CMK (cell line): ENCODE results near the gene EDEM2.
"Not testable (repeated sequence)": the region's sequence is repeated elsewhere in the genome, so short reads cannot be mapped to it uniquely, and the experiment has no call there.

ENCODE experiments used
- DNase-seq: peaks from one replicate; pipeline ENCODE4 v3.0.0-alpha.2; 2010; ENCODE audit warnings: low read depth

The EDEM2 gene

DNA sequence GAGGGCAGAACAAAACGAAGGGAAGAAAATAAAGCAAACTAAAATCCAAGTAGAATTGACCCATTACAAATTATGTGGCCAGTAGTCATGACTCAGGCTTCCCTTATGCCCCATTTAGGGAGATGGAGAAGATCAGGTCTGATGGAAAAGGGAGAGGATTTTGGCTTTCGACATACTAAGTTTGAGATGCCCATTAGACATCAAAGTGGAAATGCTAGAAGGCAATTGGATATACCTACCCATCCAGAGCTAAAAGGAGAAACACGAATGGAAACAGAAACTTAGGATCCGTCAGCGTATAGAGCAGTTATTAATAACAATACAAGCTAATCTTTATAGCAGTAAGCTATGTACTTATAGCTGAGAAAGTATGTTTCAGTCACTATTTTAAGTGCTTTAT, 59.3 kb downstream of the EDEM2 start:
- no peak for DNase-seq

DNA sequence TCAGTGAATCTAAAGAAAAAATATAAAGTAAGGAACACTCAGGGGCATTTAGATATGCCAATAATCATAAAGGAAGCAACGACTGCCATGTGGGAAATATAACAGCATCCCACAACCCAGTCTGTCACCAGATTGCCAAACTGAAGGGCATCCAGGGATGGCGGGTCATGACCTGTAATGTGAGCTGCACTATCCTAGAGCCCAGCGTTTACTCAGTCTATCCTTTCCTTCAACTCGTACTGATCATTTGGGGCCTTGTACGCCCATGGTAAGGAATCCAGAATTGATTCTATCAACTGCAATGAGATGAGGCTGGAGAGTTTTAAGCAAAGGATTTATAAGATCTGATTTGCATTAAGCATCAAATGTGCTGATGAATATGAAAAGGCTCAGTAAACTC, 59.8 kb downstream of the EDEM2 start:
- DNase-seq, result no peak

- DNase-seq, result no peak
Measured at GRCh38 chr20:35085477-35086225, 61.5 kb downstream of the EDEM2 start.

DNA sequence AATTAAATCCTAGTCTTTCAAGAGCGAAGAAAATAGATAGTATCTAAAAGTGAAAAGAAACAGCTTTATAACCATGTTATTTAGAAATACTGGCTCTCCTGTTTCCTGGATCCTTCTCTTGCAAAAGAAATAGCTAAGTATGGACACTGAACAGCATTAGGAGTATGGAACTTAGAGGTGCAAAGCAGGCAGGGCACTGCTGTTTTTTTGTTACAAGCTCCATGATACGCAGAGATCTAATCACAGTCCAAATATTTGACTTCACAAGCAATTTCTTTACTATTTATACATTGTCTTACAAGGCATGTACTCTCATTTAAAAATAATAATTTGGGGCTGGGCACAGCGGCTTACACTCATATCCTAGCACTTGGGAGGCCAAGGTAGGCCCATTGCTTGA, 62.1 kb downstream of the EDEM2 start:
- DNase-seq, result no peak

DNA sequence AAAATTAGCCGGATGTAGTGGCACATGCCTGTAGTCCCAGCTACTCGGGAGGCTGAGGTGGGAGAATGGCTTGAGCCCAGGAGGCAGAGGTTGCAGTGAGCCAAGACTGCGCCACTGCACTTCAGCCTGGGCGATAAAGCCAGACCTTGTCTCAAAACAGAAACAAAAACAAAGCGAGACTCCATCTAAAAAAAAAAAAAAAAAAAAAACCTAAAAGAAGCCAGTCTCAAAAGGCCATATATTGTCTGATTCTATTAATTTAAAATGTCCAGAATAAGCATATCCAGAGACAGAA, 66.8 kb downstream of the EDEM2 start:
- not testable (repeated sequence) for DNase-seq

- no peak for DNase-seq
Measured at GRCh38 chr20:35079472-35080347, 67.4 kb downstream of the EDEM2 start.

DNA sequence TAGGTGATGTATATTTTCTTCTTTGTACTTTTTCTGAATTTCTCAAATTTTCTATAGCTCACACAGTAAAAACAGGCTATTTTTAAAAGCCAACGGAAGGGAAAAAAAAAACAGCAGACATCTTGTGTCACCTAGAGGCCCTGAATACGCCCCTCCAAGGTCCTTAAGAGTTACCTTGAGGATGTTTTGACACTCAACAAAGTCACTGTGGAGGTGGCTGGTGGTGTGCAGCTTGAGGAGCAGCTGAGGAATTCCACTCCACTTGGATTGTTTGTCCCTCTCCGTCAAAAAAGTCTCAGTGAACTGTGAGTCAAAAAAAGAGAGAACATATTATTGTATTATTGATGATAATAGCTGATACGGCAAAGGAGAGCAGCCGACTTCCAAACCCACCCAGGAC, 69.3 kb downstream of the EDEM2 start:
- no peak for DNase-seq

DNA sequence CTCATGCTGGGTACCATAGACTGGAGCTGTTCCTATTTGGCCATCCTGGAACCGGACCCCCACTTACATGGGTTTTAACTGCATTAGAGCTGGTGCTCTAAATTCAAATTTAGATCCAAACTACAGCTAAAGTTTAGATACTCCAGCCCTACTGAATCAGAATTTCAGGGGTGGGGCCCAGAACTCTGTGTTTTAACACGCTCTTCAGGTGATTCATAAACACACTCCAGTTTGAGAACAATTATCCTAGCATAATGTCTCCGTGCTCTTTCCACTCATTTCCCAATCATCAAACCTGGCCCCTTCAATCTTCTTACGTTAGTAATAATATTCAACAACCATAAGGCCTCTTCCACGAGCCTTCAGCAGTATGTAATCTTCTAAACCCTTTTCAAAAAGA, 69.8 kb downstream of the EDEM2 start:
- DNase-seq, result no peak

DNA sequence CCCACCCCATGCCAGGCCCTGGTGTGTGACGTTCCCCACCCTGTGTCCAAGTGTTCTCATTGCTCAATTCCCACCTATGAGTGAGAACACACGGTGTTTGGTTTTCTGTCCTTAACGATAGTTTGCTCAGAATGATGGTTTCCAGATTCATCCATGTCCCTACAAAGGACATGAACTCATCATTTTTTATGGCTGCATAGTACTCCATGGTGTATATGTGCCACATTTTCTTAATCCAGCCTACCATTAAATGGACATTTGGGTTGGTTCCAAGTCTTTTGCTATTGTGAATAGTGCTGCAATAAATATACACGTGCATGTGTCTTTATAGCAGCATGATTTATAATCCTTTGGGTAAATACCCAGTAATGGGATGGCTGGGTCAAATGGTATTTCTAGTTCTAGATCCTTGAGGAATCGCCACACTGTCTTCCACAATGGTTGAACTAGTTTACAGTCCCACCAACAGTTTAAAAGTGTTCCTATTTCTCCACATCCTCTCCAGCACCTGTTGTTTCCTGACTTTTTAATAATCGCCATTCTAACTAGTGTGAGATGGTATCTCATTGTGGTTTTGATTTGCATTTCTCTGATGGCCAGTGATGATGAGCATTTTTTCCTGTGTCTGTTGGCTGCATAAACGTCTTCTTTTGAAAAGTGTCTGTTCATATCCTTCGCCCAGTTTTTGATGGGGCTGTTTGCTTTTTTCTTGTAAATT, 75.5 kb downstream of the EDEM2 start:
- DNase-seq, result not testable (repeated sequence)

DNA sequence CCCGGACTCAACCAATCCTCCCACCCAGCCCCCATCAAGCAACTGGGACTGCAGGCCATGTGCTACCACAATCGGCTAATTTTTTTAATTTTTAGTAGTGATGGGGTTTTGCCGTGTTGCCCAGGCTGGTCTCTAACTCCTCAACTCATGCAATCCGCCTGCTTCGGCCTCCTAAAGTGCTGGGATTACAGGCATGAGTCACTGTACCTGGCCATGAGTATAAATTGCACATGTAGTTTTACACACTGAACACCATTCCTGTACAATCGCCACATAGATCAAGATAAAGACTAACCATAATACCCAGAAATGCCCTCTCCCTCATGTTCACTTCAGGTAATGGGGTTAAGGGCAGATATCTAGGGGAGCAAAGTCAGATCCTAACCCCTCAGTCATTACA, 80.9 kb downstream of the EDEM2 start:
- no peak for DNase-seq
